Measurements from ENCODE around the gene MYL2.

MYL2 gene

GRCh38 chr12:110929818-110930217, 9.4 kb upstream of the MYL2 start:
- no peak for DNase-seq

DNA sequence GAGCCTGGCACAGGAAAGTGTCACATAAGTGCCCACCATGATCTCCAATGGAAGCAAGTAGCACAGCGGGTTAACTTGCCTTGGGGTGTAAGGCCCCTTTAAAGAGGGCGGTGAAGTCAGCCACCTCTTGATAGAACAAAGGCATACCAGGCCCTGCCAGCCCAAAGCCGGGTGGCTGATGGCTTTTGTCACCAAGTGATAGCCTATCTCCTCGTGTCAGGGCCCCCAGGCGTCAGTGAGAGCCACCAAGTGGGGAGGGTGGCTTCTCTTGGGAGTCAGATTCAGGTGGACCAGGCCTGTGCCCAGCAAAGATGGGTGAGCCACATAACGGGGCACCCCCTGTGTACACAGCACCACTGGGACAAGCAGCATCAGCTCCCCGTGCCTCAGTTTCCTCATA, 8.3 kb upstream of the MYL2 start:
- DNase-seq = no peak

GRCh38 chr12:110927546-110927945, 7.2 kb upstream of the MYL2 start:
- DNase-seq = no peak

GRCh38 chr12:110923692-110924334, 3.4 kb upstream of the MYL2 start:
- no peak for DNase-seq

DNA sequence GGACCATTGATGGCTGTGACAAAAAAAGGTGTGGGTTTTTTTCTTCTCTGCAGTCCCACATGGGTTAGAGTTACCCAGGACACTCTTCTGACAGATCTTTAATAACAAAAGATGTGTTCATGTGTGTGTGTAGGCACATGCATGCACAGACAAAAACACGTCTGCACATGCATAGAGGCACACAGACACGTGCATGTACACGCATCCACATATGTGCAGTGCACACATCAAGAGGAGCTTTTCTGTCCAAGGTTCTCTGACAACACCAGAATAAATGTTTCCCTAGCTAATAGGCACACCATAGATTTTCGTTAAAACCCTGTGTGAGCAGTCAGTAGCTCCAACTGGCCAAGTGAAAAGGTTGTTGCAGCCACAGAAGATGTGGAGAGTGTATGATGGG, 2.8 kb upstream of the MYL2 start:
- DNase-seq = no peak

GRCh38 chr12:110922652-110923051, 2.3 kb upstream of the MYL2 start:
- no peak for DNase-seq

- DNase-seq = no peak
Observed at GRCh38 chr12:110921262-110921661, 883 bp upstream of the MYL2 start.

DNA sequence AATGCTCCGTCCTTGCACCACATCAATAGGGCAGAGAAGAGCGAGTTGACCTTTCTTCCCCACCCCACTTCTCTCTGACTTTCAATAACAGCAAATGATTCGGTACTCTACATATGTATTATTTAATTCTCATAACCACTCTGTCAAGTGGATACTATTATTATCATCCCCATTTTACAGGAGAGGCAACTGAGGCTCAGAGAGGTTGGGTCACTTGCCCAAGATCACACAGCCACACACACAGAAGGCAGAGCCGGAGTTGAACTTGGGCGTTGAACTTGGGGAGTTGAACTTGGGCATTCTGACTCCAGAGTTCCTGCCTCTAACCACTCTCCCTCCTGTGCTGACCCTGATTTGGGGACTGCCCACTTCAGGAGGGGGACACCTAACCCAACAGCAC, 659 bp downstream of the MYL2 start:
- DNase-seq = no peak

GRCh38 chr12:110917961-110918360, 2.4 kb downstream of the MYL2 start:
- DNase-seq = no peak

DNA sequence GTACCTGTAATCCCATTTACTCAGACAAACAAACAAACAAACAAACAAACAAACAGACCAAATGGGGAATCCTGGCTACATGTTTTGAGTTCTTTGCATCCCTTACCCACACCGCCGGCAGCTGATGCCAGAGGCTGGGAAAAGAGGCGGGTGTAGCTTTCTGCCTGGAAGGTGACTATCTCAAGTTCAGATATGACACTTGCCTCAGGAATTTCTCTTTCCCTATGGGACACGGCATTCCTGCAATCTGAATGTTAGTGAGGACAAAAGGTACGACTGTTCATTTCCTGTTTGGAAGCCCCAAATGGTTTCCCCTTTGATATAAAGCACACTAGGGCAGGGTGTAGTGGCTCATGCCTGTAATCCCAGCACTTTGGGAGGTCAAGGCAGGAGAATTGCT, 2.9 kb downstream of the MYL2 start:
- DNase-seq = no peak

GRCh38 chr12:110916295-110916875, 4.0 kb downstream of the MYL2 start:
- DNase-seq = no peak

GRCh38 chr12:110913119-110914056, 7.0 kb downstream of the MYL2 start:
- no peak for DNase-seq

DNA sequence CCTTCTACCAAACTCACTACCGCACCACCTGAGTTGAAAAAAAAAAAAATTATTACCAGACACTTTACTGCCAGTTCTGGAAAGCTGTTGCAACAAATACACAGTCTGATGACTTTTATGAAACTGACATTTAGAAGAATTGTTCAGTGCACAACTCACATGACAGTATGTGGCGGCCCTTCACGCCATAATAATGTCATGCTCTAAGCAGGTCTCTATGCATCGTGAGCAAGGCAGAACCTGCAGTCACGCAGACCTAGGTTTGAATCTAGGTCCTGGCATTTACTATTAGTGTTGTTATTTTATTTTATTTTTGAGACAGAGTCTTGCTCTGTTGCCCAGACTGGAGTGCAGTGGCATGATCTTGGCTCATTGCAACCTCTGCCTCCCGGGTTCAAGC, 8.1 kb downstream of the MYL2 start:
- no peak for DNase-seq

DNA sequence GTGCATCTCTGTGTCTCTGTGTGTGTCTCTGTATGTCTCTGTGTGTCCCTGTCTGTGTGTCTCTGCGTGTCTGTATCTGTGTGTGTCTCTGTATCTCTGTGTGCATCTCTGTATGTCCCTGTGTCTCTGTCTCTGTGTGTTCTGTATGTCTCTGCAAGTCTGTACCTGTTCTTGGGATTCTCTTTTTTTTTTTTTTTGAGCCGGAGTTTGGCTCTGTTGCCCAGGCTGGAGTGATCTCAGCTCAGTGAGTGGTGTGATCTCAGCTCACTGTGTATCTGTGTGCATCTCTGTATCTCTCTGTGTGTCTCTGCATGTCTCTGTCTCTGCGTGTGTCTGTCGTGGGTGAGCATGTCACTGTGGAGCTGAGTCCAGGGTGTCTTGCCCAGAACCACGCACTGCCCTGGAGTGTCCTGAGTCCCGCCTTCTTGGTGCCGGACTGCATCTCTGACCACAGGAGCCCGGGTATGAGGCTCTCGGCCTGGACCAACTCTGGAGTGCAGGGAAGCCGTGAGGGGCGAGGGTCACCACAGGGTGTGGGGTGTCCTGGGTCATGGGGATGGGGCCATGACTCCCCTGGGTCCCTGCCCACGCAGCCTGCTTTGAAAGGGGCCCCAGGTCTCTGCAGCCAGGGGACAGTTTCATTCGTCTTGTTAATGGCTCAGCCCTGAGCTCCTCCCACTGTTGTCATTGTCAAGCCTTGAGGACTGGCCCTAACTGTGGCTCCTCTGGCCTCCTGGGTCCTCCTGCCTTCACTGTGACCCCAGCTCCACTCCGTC, 11.8 kb downstream of the MYL2 start:
- no peak for DNase-seq

DNA sequence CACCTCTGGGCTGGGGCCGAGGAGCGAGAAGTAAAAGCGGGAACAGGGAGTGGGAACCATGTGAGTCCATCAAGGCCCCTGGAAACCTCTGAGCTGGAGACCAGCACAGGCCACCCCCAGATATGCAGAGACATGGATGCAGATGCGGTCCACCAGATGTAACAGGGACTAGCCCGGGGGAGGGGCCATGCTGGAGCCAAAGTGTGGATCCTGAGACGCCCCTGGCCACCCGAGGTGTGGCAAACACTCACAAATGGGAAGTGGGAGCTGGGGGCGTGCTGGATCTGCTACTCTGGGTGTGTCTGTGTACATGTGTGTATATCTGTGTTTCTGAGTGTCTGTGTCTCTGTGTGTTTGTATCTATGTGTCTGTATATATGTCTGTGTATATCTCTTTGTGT, 12.8 kb downstream of the MYL2 start:
- no peak for DNase-seq

GRCh38 chr12:110906985-110907384, 13.4 kb downstream of the MYL2 start:
- no peak for DNase-seq

GRCh38 chr12:110906516-110906915, 13.9 kb downstream of the MYL2 start:
- DNase-seq = no peak

DNA sequence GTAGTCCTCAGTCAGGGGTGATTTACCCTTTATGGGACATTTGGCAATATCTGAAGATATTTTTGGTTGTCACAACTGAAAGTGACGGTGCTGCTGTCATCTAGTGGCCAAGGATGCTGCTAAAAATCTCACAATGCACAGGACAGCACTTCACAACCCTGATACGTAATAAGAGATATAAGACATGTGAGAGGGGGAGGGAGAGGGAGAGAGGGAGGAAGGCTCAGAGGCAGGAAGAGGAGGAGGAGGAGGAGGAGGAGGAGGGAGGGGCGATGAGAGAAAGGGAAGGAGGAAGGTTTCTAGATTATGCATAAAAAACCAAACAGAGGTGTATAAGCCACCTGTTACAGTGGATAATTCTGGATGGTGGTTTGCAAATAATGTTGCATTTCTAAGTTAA, 14.3 kb downstream of the MYL2 start:
- DNase-seq = no peak

DNA sequence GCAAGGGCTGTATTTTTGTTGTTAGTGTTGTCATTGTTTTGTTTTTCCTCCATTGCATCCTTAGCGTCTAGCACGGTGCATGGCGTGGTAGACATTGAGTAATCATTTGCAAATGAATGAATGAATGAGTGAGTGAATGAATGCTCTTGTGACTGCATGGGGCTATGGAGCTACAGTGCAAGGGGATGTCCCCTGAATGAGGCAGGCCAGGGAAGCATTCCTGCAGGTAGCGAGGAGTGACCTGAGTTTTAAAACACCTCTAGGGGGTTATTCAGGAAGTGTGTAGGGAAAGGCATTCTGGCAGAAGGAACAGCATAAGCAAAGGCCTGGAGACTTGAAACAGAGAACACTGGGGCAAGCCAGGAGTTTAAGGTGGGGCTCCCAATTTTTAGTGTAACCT, 16.9 kb downstream of the MYL2 start:
- DNase-seq = no peak

DNA sequence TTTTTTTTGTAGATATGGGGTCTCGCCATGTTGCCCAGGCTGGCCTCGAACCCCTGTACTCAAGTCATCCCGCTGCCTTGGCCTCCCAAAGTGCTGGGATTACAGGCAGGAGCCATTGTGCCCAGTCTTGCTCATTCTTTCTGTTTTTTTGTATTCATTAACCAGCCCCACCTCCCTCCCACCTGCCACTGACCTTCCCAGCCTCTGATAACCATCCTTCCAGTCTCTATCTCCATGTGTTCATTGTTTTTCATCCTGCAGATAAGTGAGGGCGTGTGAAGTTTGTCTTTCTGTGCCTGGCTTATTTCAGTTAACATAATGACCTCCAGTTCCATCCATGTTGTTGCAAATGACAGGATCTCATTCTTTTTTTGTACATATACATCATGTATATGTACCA, 19.0 kb downstream of the MYL2 start:
- no peak for DNase-seq

DNA sequence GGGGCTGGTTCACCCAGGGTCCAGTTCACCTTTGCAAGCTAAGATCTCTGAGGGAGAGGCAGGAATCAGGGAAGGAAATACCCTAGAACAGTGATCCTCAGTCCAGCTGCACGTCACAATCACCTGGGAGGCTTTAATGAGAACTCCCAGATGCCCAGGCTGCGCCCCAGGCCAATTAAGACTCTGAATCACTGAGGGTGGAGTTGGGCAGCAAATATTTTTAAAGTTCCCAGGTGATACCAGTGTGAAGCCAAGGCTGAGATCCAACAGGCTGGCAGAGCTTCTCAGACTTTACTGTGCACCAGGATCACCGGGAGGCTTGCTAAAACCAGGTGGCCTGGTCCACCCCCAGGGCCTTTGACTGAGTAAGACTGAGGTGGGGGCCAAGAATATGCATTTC, 23.8 kb downstream of the MYL2 start:
- DNase-seq = no peak

GRCh38 chr12:110893956-110894355, 26.4 kb downstream of the MYL2 start:
- no peak for DNase-seq

GRCh38 chr12:110889361-110889760, 31.0 kb downstream of the MYL2 start:
- DNase-seq = no peak

All from NCI-H510A treated with DMSO at 0.1 percent for 48 hours (cell line).